Fibroblast of skin of left quadriceps (primary cell): ENCODE measurements around the gene GDAP2.

ENCODE experiments used
- DNase-seq, 2 experiments: peaks; one replicate each; pipeline ENCODE4 v3.0.0-alpha.2; 2013; ENCODE audit warnings: low read depth in 2 of 2

Gene GDAP2

DNA sequence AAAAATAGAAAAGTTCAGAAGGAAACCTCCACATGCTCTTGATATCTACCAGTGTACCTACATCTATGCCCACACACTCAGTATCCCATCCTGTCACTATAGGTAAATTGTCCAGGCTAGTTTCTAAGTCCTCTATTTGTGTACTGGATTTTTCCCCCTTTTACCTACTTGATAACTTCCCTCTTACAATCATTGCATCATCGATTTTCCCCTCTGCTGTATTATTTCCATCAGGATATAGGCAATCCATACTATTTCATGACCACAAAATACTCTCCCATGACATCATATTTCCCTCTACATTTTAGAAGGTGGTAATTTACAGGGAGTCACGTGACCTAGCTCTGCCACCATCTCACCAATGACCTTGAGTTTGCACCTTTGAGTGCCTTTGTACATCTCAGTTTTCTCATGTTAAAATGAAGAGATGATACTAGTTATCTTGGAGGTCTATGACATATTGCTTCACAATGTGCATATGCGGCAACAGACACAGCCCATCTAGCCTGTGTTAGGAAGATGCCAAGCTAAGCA is 88.2 kb downstream of the GDAP2 start:
- DNase-seq, result no peak

DNA sequence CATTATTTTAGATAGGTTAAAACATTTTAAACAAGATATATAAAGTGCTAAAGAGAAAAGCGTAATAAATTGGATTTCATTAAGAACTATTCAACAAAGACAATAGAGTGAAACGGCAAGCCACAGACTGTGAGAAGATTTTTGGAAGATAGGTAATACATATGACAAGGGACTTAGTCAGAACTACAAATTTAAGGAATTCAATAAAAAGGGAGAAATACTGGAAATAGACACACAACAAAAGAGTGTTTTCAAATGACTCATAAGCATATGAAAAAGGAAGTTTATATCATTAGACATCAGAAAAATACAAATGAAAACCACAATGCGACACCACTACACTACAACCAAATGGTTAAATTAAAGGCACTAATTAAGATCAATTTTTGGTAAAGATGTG is 90.5 kb downstream of the GDAP2 start:
- DNase-seq, result peak; percentile 55 to 60

DNA sequence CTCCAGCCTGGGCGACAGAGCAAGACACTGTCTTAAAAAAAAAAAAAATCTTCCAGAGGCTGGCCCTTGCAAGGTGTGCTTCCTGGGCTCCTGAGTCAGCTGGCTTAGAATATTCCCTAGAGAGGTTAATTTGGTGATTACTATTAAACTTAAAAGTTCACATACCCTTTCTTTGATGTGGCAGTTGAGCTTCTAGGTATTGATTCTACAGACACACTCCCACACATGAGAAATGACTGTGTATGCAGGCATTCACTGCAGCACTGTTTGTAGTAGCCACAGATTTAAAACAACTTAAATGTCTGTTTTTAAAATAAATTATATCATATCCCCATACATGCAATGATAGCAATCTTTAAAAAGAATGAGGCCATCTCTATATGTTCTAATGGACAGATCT is 93.4 kb downstream of the GDAP2 start:
- DNase-seq, result no peak

DNA sequence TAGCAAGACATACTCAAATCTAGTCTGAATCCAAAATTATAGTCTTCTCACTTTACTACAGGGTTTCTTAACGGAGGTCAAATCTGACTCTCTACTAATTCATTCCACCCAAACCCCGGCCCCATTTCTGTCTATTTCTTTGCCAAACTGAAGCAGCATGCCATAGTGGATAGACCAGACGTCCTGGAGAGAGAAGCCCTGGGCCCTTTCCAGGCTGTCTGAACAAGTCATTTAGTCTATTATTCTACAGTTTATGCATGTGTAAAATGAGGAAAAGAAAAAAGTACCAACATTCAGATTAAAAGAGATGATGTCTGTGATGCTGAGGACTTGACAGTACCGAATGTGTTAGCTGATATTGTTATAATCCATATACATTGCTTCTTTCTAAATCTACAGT is 95.0 kb downstream of the GDAP2 start:
- no peak for DNase-seq

DNA sequence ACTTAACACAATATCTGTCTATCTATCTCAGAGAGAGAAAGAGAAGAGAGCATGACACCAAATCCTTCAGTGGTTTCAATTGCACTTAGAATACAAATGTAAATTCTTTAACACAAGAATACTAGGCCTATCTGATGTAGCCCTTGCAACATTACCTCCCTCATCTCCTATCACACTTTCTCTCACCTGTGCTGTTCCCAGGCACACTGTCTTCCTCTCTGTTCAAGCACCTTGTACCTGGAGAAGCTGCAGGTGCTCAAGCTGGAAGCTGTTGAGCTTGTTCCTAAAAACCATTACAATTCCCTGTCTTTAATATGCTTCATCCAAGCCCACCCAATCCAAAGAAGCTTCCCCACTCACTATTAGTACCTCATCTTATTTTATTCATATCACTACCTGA is 97.0 kb downstream of the GDAP2 start:
- DNase-seq, result no peak

DNA sequence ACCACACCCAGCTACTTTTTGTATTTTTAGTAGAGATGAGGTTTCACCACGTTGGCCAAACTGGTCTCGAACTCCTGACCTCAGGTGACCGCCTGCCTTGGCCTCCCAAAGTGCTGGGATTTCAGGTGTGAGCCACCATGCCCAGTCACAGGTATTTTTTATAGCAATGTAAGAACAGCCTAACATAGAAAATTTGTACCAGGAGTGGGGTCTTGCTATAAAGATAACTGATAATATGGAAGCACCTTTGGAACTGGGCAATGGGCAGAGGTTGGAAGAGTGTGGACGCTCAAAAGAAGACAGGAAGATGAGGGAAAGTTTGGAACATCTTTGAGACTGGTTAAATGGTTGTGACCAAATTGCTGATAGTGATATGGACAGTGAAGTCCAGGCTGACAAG is 99.2 kb downstream of the GDAP2 start:
- no peak for DNase-seq

DNA sequence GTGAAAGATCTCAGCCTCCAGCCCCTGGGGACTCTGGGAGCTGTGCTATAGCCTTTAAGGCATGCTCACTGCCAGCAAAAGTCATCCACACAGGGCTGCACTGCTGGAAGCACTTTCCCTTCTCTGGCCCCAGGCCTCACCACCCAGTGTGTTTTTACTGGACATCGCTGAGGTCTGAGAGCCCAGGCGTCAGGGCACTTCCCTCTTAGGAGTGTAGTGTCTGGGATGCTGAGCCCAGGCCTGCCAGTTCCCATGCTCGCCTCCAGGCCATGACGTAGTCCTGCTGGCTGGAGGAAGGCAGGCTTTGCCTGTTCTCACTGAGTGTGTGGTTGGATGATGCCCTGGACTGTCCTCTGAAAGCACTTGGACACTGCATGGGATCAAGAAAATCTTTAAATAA is 101.2 kb downstream of the GDAP2 start:
- DNase-seq, result no peak

DNA sequence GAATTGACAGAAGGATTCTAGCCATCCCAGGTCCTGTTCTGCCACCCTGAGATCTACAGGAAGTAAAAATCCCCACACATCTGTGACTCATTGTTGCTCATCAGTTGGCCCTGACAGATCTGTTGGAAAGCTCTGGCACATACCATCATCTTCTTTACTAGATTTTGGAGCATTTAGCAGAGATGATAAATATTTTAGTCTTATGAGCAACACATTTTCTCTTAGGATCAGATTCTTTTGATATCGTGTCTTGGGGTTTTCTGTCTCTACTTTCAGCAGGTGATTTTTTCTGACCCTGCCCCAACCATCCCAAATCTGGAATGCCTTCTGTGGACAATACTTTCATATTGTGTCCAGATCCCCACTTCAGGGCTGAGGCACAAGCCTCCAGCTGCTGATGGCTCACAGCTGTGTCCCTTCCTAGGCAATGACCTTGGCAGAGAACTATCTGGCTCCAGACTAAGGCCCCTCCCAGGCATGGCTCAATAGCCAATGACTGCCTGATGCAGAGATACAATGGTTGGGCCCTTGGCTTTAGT is 102.8 kb downstream of the GDAP2 start:
- peak; percentile 74 to 78 for DNase-seq

DNA sequence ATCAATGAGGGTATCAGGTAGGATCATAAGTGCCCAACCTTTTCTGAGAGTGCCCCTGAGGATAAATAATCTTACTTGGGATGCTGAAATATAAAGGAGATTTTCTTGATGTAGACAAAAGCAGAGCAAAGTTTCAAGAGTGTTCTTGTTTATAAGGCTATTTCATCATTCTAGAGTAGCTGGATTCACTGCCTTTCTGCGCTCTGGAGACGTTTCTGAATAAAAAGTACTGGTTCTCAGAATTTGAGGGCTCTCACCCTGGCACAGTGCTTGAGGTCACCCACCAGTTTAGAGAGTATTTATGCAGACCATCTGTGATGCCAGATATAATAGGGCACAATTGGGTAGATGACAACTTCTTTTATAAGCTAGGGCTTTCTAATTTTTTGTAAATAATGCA is 103.3 kb downstream of the GDAP2 start:
- no peak for DNase-seq

DNA sequence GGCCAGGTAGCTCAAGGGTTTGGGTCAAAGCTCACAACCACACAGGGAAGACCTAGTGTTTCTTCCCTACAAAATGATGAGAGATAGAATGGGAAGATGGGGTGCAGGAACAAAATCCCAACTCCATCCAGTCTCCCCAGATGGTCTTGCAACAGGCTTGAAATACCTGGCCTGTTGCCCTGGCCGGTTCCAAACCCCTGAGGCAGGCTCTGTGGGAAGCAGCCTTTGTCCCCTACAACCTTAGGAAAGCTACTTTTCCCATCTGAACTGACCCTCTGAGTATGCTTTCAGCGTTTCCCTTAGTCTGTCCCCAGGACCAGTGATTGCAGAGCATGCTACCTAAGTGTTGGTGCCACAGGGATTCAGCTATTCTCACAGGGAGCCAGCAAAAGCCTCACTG is 104.0 kb downstream of the GDAP2 start:
- DNase-seq, result no peak

DNA sequence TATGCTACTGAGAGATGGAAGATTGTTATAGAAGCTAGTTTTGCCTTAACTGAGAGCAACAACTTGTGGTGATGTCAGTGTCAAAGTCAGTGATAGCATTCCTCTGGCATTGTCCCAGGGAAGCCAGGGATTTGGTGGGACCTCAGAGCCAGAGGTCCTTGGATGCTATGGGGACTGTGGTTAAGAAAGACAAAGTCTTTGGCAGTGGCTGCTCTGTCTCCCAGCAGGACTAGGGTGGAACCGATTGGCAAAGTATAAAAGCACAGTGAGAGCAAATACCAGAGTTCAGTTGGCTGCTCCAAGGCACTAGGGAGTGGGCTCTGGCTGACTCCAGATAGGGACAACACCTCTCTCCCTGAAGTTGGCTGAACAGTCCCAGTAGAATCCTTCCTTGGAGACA is 104.8 kb downstream of the GDAP2 start:
- DNase-seq, result no peak

DNA sequence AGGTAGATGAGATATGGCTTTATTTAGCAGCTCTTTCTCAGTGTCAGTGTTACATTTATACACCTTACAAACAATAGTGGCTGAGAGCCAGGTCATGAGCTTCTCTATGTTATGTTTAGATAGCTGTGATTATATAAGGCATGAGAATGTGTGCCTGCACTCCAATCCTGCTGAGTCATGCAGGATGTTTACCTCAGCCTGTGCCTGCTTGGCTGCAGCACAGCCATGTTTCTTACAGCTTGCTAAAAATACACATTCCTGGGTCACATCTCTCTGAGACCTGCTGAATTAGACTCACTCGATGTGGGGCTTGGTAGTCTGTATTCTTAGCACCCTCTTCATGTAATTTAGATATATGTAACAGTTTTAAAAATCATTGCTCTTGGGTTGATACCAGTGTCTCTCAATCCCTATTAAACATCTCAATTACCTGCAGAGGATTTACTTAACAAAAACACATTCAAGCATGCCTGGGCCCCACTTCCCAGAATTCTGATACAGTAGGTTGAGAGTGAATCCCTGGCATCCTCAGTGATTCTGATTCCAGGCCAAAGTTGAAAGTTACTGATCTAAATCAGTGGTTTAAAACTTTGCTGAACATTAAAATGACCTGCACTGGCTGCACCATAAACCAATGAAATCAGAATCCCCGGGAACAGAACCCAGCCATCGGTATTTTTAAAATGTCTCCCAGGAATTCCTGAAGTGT is 107.5 kb downstream of the GDAP2 start:
- DNase-seq, result peak; percentile 86

DNA sequence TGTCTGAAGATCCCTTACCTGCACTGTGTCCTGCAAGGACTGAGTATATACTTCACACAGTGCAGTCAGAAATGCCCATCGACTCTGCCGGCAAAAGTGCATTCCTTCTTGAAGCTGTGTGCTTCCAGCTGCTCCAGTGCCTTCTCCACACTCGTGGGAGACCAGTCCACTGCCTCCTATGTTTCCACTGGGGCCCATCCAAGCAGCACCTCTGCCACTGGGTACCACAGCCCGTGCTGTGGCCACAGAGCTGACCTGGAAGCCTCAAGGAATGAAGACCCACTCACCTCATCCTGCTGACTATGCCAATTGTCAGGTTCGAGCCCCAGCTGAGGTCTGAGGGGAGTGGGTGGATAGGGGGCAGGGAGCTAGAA is 108.1 kb downstream of the GDAP2 start:
- no peak for DNase-seq

DNA sequence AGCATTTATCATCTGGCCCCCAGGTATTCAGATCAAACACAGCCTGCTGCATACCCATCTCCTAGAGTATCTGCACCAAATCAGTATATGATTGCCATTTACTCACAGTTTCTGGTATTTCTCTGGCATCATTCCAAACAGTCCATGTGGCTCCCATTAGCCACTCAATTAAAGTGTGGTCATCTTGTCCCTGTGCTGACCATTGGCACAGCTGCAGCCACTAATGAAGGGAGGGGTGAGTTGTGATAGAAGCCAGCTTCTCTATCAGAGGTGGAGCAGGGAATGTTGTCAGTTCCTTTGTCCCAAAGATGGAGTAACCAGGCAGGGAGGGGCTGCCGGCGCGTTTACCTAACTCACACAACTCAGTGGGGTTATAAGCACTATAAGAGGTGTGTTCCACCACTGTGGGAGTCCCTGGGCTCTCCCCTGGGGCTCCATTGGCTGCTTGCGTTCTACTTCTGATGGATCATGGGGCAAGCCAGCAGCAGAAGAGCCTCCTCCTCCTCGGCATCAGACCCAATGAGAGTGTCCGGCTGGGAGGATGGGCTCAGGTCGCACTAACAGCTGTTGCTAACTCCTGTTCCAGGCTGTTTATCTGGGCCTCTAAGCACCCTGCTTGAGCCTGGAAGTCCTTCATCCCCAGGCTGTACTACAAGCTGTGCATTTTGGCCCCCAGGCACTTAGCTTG is 108.6 kb downstream of the GDAP2 start:
- no peak for DNase-seq

DNA sequence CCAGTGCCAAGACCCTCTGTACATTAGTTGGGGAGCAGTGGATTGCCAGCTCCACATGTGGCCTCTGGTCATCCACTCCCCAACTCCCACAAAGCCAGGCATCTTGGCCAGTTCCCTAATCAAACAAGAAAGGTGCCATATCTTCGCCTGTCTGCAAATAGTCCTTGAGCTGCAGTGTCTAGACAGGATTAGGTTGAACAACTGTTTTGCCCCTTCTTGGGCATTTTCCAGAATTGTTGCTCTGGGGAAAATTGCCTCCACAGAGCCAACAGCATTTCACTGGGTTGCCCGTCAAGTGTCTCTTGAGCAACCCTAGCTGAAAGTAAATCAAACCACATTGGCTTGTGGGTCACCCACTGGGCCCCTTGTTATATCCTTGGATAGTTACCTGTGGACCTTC is 109.3 kb downstream of the GDAP2 start:
- no peak for DNase-seq

DNA sequence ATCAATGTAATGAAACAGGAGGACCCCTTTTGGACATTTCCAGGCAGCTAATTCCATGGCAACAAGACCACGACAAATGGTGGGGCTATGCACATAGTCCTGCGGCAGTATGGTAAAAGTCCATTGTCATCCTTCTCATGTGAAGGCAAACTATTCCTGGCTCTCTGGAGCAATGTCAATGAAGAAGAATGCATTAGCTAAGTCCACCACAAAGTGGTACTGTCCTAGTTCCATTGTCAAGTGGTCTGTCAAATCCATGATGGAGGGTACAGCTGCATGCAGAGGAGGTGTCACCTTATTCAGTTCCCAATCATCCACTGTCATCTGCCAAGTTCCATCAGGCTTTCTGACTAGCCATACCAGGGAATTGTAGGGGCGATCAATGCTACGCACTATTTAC is 110.1 kb downstream of the GDAP2 start:
- DNase-seq, result no peak

DNA sequence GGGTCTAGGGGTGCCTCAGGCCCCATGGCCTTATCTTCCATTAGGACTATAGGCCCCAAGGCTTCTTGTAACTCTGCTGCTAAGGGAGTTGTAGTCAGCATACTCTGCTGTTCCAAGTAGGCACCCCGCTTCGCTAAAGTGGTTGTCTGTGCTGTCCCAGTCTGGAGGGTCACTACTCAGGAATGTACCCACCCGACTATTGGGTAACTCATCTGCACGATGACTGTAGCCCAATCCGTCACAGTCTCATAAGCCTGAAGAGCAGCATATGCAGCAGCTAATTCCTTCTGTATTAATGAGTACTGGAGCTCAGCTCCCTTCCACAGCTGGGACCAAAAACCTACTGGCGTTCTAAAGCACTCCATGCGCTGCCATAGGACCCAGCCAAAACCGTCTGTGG is 111.0 kb downstream of the GDAP2 start:
- no peak for DNase-seq

DNA sequence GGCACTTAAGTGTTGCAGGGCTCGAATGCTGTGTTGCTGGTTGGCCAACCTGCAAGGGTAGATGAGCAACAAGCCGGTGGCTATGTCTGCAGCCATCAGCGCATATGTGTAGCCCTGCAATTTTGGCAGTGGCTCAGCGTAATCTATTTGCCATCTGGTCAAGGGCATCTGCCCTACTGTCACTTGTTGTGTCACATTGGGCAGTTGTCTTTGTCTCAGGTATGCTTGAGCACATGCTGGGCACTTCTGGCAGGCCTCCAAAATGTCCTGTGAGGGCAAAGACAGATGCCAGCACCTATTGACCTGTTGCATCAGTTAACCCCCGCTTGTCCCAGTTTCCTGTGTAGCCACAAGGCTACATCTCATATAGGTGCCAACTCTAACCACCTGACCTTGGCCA is 111.8 kb downstream of the GDAP2 start:
- DNase-seq, result no peak

DNA sequence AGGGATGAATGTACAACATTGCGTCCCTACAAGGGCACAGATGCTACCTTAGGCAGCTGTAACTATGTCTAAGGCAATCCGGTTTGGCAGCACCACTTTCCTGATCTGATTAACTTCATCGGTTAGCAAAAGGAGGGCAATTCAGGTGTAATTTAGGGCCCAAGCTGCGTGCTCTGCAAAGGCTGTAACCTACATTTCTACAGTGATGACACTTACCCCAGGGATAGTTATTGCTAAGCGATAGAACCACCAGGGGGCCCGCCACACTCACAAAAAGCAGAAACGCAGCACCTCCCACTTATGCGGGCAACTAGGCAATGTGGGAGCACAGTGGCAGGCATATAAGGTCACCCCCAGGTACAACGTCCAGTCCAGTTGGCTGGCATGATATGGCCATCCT is 113.5 kb downstream of the GDAP2 start:
- DNase-seq, result no peak

DNA sequence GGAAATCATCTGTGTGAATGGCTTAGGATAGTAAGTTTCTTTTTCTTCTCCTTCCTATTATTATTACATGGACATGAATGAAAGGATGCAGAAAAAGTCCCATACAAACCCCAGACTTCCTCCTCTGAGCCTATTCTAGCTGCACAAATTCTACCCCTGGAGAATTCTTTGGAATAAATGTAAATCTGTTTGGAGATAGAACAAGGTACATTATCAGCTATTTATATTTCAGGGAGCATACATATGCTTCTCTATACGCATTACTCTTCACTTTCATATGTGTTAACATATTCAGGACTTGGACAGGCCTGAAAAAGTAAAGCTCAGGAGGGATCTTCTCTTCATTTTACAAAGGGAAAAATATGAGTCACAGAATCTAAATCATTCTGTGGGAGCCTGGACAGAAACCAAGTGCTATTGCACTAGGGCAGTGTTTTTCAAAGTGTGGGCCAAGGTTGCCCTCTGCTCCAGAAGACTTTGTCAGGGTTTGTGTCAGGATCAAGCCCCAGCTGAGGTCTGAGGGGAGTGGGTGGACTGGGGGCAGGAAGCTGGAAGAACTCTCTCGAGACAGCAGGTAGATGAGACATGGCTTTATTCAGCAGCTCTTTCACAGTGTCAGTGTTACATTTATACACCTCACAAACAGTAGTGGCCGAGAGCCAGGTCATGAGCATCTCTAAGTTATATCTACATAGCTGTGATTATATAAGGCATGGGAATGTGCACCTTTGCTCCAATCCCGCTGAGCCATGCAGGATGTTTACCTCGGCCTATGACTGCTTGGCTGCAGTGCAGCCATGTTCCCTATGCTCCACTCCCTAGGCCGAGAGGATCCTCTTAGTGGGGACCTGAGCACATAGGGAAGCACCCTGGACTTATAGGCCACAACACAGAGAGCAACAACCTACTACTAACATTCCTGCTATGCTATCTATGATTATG is 114.3 kb downstream of the GDAP2 start:
- peak in 1 of 2 experiments; percentile 49 for DNase-seq
